Fibroblast of lung (primary cell): ENCODE measurements around the gene NTRK3. TPM values are rescaled to one million over a fixed set of nuclear protein-coding genes. Genes with fewer than 3 reads are reported as not detected.

Source experiments
- DNase-seq, 2 donors: peaks; one replicate each; pipeline versions ENCODE4 v3.0.0 to v3.0.0-alpha.2; 2010; ENCODE audit warnings: low read depth in 2 of 2
- H2AFZ ChIP-seq: 2 replicates; pipeline ENCODE4 v1.5.1; 2012; ENCODE audit warnings: low read length, control low read depth, inconsistent platforms
- H3K27ac ChIP-seq: 2 replicates; pipeline ENCODE4 v1.5.1; 2011; ENCODE audit warnings: low read length, control low read depth; ENCODE audit not compliant: insufficient read depth
- H3K27me3 ChIP-seq: 2 replicates; pipeline ENCODE4 v1.5.1; 2011; ENCODE audit warnings: mild to moderate bottlenecking, low read length; ENCODE audit not compliant: control insufficient read depth, insufficient read depth
- H3K36me3 ChIP-seq: 2 replicates; pipeline ENCODE4 v1.5.1; 2011; ENCODE audit warnings: low read length; ENCODE audit not compliant: control insufficient read depth, insufficient read depth
- H3K4me1 ChIP-seq: 2 replicates; pipeline ENCODE4 v1.5.1; 2011; ENCODE audit warnings: low read length; ENCODE audit not compliant: control insufficient read depth, insufficient read depth; ENCODE audit errors: extremely low read depth
- H3K4me2 ChIP-seq: 2 replicates; pipeline ENCODE4 v1.5.1; 2011; ENCODE audit warnings: low read length, control low read depth; ENCODE audit not compliant: insufficient read depth; ENCODE audit errors: extremely low read depth
- H3K4me3 ChIP-seq, 4 experiments: fragments of 200-600 bp in 1 of 4; sonication (generic) in 1 of 4; replicated peaks in 1 of 4; 2 replicates each; pipeline ENCODE4 v1.5.1; 2011 to 2016; ENCODE audit warnings: low read length in 4 of 4, low read depth in 3 of 4, mild to moderate bottlenecking in 3 of 4, control low read depth in 2 of 4, inconsistent platforms in 1 of 4, mixed read lengths in 1 of 4; ENCODE audit not compliant: insufficient read depth in 1 of 4; ENCODE audit errors: control extremely low read depth in 1 of 4
- H3K79me2 ChIP-seq: 2 replicates; pipeline ENCODE4 v1.5.1; 2012; ENCODE audit warnings: mild to moderate bottlenecking, low read length, inconsistent platforms; ENCODE audit not compliant: control insufficient read depth, insufficient read depth
- H3K9ac ChIP-seq: 2 replicates; pipeline ENCODE4 v1.5.1; 2011; ENCODE audit warnings: mild to moderate bottlenecking, low read length, control low read depth; ENCODE audit not compliant: insufficient read depth
- H3K9me3 ChIP-seq: 2 replicates; pipeline ENCODE4 v1.5.1; 2012; ENCODE audit warnings: low read depth, low read length; ENCODE audit not compliant: control insufficient read depth, insufficient read depth
- H4K20me1 ChIP-seq: 2 replicates; pipeline ENCODE4 v1.5.1; 2011; ENCODE audit warnings: low read length; ENCODE audit not compliant: control insufficient read depth, insufficient read depth; ENCODE audit errors: extremely low read depth
- EZH2 ChIP-seq: IDR thresholded peaks from 2 replicates; pipeline ENCODE4 v1.5.1; 2012; ENCODE audit warnings: low read length, control low read depth, mild to moderate bottlenecking; ENCODE audit errors: missing control alignments
- polyA plus RNA-seq, 2 donors: library from polyadenylated mRNA; depleted of rRNA in 1 of 2; stranded (reverse) in 1 of 2; unstranded in 1 of 2; fragments of >200 nt; gene quantifications; 2 replicates each; pipeline ENCODE4 v1.2.1, GENCODE V29; 2011 to 2012; ENCODE audit warnings: missing spikeins in 1 of 2
- total RNA-seq: library from RNA; depleted of rRNA; stranded (reverse); fragments of >200 nt; gene quantifications from 2 replicates; pipeline ENCODE4 v1.2.1, GENCODE V29; 2014
- TF ChIP-seq, protein P1 (sequence below), 2 donors: IDR thresholded peaks in 1 of 2; conservative IDR thresholded peaks in 1 of 2; 1 replicate in 1 of 2; 2 replicates in 1 of 2; pipeline ENCODE4 v1.5.1; 2011 to 2012; ENCODE audit warnings: low read length in 2 of 2, control low read depth in 1 of 2, inconsistent platforms in 1 of 2, low read depth in 1 of 2, mild to moderate bottlenecking in 1 of 2

The NTRK3 gene
- total and polyA plus RNA-seq, 2 donors (not counting 1 experiment from before 2014, with no cell fraction given) = 0.06 TPM; not detected in 1

DNA sequence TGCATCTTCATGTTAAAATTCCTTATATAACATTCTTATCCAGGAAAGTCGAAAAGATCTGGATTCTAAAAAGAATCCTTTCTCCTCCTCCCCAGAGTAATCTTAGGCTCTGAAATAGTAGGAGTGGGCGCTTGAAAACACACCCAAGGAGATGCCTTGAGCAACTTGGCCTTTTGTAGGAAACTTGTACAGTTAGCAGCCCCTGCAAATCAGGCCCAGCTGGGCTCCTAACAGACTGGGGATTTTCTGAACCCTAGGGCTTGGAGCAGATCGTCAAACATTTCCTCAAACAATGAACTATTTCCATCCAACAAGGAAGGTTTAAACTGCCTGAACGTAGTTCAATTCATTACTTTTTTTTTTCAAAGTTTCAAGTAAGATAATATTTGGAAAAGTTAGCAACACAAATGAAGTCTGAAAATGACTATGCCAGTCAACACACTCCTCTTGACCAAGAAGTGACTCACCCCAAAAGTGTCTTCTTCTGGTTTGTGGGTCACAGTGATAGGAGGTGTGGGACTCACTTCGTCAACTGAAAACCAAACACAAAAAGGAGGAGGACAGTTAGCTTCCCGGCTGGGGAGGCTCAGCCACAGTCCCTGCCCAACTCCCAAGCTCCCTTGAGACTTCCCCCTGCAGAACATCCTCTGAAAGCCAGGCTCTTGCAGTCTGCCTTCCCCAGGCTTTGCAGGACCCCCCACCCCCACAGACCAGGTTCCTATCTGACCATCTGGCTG lies 129.7 kb downstream of the NTRK3 start:
- Histone ChIP-seq H2AFZ (no peak overlapping the region), H3K27me3 (no peaks in the 10 kb centered on the region), H4K20me1 (no peaks in the 10 kb centered on the region), H3K4me1 (no peaks in the 10 kb centered on the region), H3K36me3 (no peaks in the 10 kb centered on the region), H3K79me2 (no peaks in the 10 kb centered on the region), H3K27ac (no peak overlapping the region), H3K4me2 (no peak overlapping the region), H3K9ac (no peak overlapping the region), H3K4me3 (no peak overlapping the region), H3K9me3 (no peaks in the 10 kb centered on the region)
- TF ChIP-seq EZH2 = no peak
- TF ChIP-seq, protein P1, sequence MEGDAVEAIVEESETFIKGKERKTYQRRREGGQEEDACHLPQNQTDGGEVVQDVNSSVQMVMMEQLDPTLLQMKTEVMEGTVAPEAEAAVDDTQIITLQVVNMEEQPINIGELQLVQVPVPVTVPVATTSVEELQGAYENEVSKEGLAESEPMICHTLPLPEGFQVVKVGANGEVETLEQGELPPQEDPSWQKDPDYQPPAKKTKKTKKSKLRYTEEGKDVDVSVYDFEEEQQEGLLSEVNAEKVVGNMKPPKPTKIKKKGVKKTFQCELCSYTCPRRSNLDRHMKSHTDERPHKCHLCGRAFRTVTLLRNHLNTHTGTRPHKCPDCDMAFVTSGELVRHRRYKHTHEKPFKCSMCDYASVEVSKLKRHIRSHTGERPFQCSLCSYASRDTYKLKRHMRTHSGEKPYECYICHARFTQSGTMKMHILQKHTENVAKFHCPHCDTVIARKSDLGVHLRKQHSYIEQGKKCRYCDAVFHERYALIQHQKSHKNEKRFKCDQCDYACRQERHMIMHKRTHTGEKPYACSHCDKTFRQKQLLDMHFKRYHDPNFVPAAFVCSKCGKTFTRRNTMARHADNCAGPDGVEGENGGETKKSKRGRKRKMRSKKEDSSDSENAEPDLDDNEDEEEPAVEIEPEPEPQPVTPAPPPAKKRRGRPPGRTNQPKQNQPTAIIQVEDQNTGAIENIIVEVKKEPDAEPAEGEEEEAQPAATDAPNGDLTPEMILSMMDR (conservative IDR thresholded peaks at IDR 0.05 in 1 of 2, IDR thresholded peaks at IDR 0.05 in 1 of 2; ENCODE audit: low read depth in 1 of 2, low read length in 2 of 2) = no peak
- peak in 1 of 2 donors; percentile 24 for DNase-seq

DNA sequence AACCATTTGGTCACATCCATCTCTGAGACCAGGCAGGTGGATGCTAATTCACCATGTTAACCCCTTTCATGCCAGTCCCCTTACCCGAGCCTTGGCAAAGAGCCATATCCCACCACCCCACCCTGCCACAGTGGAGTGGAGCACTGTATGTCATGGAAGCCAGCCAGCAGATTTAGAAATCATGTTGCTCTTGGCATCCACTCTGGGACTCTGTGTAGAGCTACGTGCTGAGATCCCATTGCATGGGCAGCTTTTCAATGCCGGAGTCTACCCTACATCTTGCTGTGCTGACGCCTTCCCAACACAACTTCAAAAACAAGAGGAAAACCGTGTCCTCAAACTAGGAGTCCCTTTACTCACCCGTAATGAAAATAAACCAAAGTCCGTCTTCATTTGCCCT lies 131.0 kb downstream of the NTRK3 start:
- Histone ChIP-seq H3K36me3 (no peaks in the 10 kb centered on the region), H3K27ac (no peak overlapping the region), H3K9ac (no peak overlapping the region), H2AFZ (no peak overlapping the region), H4K20me1 (no peaks in the 10 kb centered on the region), H3K4me1 (no peaks in the 10 kb centered on the region), H3K4me2 (no peak overlapping the region), H3K9me3 (no peaks in the 10 kb centered on the region), H3K27me3 (no peaks in the 10 kb centered on the region), H3K79me2 (no peaks in the 10 kb centered on the region), H3K4me3 (no peak overlapping the region)
- DNase-seq = no peak
- no peak for TF ChIP-seq EZH2
- TF ChIP-seq, protein P1 (conservative IDR thresholded peaks at IDR 0.05 in 1 of 2, IDR thresholded peaks at IDR 0.05 in 1 of 2; ENCODE audit: low read depth in 1 of 2, low read length in 2 of 2) = no peak

DNA sequence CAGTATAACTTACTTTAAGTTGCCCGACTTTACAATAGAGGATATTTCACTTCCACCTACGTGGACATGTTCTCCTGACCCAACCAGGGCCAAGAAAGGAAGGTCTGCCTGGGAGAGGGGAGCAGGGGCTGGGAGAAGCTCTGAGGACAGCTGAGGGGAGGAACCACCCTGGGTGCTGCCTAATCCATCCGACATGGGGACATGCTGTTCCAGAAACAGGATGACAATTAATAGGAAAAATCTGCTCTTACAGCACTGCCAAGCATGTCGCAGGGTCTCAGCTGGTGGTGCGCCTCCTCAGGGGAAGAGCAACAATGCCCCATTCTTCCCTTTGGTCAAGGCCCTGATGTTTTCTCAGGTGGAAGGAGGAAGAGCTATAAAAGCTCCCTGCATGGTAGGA lies 132.3 kb downstream of the NTRK3 start:
- Histone ChIP-seq H2AFZ (no peak overlapping the region), H3K4me3 (no peak overlapping the region), H3K36me3 (no peaks in the 10 kb centered on the region), H3K4me2 (no peak overlapping the region), H3K9me3 (no peaks in the 10 kb centered on the region), H3K27me3 (no peaks in the 10 kb centered on the region), H4K20me1 (no peaks in the 10 kb centered on the region), H3K4me1 (no peaks in the 10 kb centered on the region), H3K27ac (no peak overlapping the region), H3K79me2 (no peaks in the 10 kb centered on the region), H3K9ac (no peak overlapping the region)
- no peak for DNase-seq
- TF ChIP-seq, protein P1 (conservative IDR thresholded peaks at IDR 0.05 in 1 of 2, IDR thresholded peaks at IDR 0.05 in 1 of 2; ENCODE audit: low read depth in 1 of 2, low read length in 2 of 2) = no peak
- no peak for TF ChIP-seq EZH2
